ENCODE measurements around the gene CHSY1.
A peak's percentile ranks its signal among the peaks of the same experiment; 100 is the strongest.

CHSY1 gene

GRCh38 chr15:101264911-101265641 lies 13.2 kb upstream of the CHSY1 start:
- DNase-seq (ENCODE audit: low read depth, low spot score), result no peak
- ChIA-PET CTCF (interaction anchor here (0.9 to 6.1 kb wide), 4 partner anchors 242 to 347 kb away, joined by 3 to 43 read pairs (median 22); no protein-coding TSS in a partner anchor), POLR2A (no interaction called here)
- TF ChIP-seq, protein P1, sequence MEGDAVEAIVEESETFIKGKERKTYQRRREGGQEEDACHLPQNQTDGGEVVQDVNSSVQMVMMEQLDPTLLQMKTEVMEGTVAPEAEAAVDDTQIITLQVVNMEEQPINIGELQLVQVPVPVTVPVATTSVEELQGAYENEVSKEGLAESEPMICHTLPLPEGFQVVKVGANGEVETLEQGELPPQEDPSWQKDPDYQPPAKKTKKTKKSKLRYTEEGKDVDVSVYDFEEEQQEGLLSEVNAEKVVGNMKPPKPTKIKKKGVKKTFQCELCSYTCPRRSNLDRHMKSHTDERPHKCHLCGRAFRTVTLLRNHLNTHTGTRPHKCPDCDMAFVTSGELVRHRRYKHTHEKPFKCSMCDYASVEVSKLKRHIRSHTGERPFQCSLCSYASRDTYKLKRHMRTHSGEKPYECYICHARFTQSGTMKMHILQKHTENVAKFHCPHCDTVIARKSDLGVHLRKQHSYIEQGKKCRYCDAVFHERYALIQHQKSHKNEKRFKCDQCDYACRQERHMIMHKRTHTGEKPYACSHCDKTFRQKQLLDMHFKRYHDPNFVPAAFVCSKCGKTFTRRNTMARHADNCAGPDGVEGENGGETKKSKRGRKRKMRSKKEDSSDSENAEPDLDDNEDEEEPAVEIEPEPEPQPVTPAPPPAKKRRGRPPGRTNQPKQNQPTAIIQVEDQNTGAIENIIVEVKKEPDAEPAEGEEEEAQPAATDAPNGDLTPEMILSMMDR (IDR thresholded peaks at IDR 0.05; ENCODE audit: insufficient read depth, low read length, missing control alignments), result no peak
- no peak overlapping the region for H3K4me3 ChIP-seq (ENCODE audit: low read depth, low read length)

DNA sequence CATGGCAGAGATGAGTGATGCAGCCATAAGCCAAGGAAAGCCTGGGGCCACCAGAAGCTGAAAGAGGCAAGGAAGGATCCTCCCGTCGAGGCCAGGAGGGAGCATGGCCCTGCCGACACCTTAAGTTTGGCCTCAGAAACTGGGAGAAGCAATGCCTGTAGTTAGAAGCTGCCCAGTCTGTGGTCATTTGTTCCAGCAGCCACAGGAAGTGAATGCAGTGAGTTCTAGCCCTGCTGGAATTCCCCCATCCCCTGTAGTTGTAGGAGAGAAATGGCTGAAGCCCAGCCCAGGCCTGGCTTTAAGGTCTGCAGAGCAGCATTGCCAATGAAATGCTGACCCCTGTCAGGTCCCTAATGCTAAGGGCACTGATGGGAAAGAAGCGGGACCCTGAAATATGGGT lies 12.2 kb upstream of the CHSY1 start:
- H3K4me3 ChIP-seq (ENCODE audit: low read depth, low read length), result no peak overlapping the region
- TF ChIP-seq, protein P1 (IDR thresholded peaks at IDR 0.05; ENCODE audit: insufficient read depth, low read length, missing control alignments), result no peak
- DNase-seq (ENCODE audit: low read depth, low spot score), result no peak
- ChIA-PET POLR2A (no interaction called here), CTCF (interaction anchor here (4.8 to 6.1 kb wide), 3 partner anchors 176 to 256 kb away, joined by 41 to 60 read pairs (median 43); no protein-coding TSS in a partner anchor)

GRCh38 chr15:101262551-101262950 lies 10.7 kb upstream of the CHSY1 start:
- CTCF ChIA-PET, result interaction anchor here (0.8 to 6.1 kb wide), 8 partner anchors 8 to 345 kb away, joined by 3 to 60 read pairs (median 4); no protein-coding TSS in a partner anchor
- H3K4me3 ChIP-seq (ENCODE audit: low read depth, low read length), result no peak overlapping the region
- TF ChIP-seq, protein P1 (IDR thresholded peaks at IDR 0.05; ENCODE audit: insufficient read depth, low read length, missing control alignments), result no peak
- no peak for DNase-seq (ENCODE audit: low read depth, low spot score)
- POLR2A ChIA-PET, result no interaction called here

DNA sequence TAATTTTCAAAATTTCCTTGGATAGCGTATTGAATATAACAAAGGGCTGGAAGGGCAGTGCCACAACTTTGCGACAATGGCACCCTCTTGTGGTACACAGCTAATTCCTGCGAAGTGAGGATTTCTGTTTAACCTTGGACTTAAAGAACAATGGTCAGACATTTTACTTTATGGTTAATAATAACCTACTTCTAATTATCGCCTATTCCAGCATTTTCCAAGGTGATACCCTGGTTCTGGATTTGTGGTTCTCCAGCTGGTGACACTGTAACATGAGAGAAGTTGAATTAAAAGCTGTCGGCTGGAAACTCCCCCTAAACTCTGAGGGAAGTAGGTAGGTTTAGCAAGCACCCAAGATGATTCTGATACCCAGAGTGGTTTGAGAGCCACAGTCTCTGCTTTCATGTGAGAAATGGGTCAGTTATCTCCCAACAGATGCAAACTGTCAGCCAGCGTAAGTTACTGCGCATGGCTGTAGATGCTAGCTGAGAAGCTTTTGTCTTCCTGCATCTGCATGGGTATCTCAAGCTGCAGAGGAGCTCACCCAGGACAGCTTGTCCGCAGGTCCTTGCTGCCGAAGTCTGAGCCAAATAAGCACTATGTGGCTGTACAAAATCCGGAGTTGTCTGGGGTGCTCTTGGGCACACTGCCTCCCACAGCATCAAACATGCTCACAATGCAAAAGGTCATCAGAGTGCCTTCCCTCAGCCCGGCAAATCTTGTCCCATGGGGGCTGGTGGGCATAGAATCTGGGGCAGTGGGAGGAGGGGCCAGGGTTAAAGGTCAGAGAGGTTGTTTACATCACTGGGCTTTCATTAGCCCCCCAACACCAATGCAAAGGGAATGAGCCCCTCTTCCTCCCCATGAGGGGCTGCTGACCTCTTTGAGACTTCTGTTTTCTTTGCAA lies 6.6 kb upstream of the CHSY1 start:
- no peak for DNase-seq (ENCODE audit: low read depth, low spot score)
- no peak overlapping the region for H3K4me3 ChIP-seq (ENCODE audit: low read depth, low read length)
- TF ChIP-seq, protein P1 (IDR thresholded peaks at IDR 0.05; ENCODE audit: insufficient read depth, low read length, missing control alignments), result peak; percentile 62
- ChIA-PET POLR2A (no interaction called here), CTCF (interaction anchor here (0.6 to 11.9 kb wide), 34 partner anchors 9 to 648 kb away, joined by 3 to 278 read pairs (median 4); no protein-coding TSS in a partner anchor)

DNA sequence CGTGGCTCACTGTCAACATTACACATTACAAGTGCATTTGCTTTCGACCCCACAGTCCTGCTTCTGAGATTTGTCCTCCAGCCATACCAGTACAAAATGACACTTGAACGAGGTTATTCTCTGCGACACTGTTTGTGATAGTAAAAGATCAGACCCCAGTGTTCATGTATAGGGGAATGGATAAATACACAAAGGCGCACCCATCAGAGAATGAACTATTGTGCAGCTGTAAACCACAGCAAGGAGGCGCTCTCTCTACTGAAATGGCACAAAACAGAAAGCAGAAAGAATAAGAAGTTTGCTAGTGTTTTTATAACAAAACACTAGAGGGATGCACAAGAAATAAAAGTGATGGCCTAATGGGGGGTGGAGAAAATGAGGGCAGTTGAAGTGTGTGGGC lies 4.9 kb upstream of the CHSY1 start:
- POLR2A ChIA-PET, result no interaction called here
- no peak for DNase-seq (ENCODE audit: low read depth, low spot score)
- no peak overlapping the region for H3K4me3 ChIP-seq (ENCODE audit: low read depth, low read length)
- TF ChIP-seq, protein P1 (IDR thresholded peaks at IDR 0.05; ENCODE audit: insufficient read depth, low read length, missing control alignments), result no peak
- CTCF ChIA-PET, result interaction anchor here (1.1 to 11.9 kb wide), 7 partner anchors 124 to 338 kb away, joined by 3 to 278 read pairs (median 20); partner anchors contain the start of gene LRRK1
